ENCODE results near the gene EYS.
"Not testable (repeated sequence)": the region's sequence is repeated elsewhere in the genome, so short reads cannot be mapped to it uniquely, and the experiment has no call there.

The EYS gene

GRCh38 chr6:63844287-63844686 lies 1862.7 kb downstream of the EYS start:
- no peaks in the 10 kb centered on the region for H3K4me1 Mint-ChIP-seq
- TF ChIP-seq CTCF (IDR thresholded peaks at IDR 0.05; ENCODE audit: unreplicated experiment in 3 of 3), result no peak
- H3K4me3 Mint-ChIP-seq, result no peak overlapping the region
- no peaks in the 10 kb centered on the region for H3K36me3 Mint-ChIP-seq (ENCODE audit: low read depth)
- H3K27ac Mint-ChIP-seq, result no peak overlapping the region
- H3K9me3 Mint-ChIP-seq, result peaks cover 6% of the 10 kb centered on the region
- no peaks in the 10 kb centered on the region for H3K27me3 Mint-ChIP-seq (ENCODE audit: low read depth)

- Mint-ChIP-seq H3K27ac (no peak overlapping the region), H3K36me3 (ENCODE audit: low read depth) (no peaks in the 10 kb centered on the region), H3K4me1 (no peaks in the 10 kb centered on the region), H3K27me3 (ENCODE audit: low read depth) (no peaks in the 10 kb centered on the region), H3K4me3 (no peak overlapping the region), H3K9me3 (peaks cover 3% of the 10 kb centered on the region)
- no peak for TF ChIP-seq CTCF (IDR thresholded peaks at IDR 0.05; ENCODE audit: unreplicated experiment in 3 of 3)
Measured at GRCh38 chr6:63839485-63839884, 1867.5 kb downstream of the EYS start.

DNA sequence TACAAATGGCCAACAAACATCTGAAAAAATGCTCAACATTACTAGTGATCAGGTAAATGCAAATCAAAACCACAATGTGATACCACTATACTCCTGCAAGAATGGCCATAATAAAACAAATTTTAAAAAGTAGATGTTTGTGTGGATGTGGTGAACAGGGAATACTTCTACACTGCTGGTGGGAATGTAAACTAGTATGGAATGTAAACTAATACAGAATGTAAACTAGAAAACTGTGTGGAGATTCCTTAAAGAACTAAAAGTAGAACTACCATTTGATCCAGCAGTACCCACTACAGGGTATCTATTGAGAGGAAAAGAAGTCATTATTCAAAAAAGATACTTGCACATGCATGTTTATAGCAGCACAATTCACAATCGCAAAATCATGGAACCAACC lies 1878.3 kb downstream of the EYS start:
- not testable (repeated sequence) for H3K4me1 Mint-ChIP-seq; H3K27me3 Mint-ChIP-seq (ENCODE audit: low read depth); H3K4me3 Mint-ChIP-seq; H3K27ac Mint-ChIP-seq; H3K36me3 Mint-ChIP-seq (ENCODE audit: low read depth)
- H3K9me3 Mint-ChIP-seq, result peaks cover 39% of the 10 kb centered on the region

GRCh38 chr6:63824722-63825121 lies 1882.3 kb downstream of the EYS start:
- Mint-ChIP-seq H3K4me3 (no peak overlapping the region), H3K27me3 (ENCODE audit: low read depth) (no peaks in the 10 kb centered on the region), H3K27ac (no peak overlapping the region), H3K4me1 (no peaks in the 10 kb centered on the region), H3K36me3 (ENCODE audit: low read depth) (no peaks in the 10 kb centered on the region), H3K9me3 (peaks cover 24% of the 10 kb centered on the region)
- no peak for TF ChIP-seq CTCF (IDR thresholded peaks at IDR 0.05; ENCODE audit: unreplicated experiment in 3 of 3)

GRCh38 chr6:63821442-63821841 lies 1885.6 kb downstream of the EYS start:
- H3K4me1 Mint-ChIP-seq, result peaks cover 4% of the 10 kb centered on the region
- H3K9me3 Mint-ChIP-seq, result peaks cover 7% of the 10 kb centered on the region
- TF ChIP-seq CTCF (IDR thresholded peaks at IDR 0.05; ENCODE audit: unreplicated experiment in 3 of 3), result no peak
- H3K4me3 Mint-ChIP-seq, result no peak overlapping the region
- H3K27me3 Mint-ChIP-seq (ENCODE audit: low read depth), result no peaks in the 10 kb centered on the region
- H3K27ac Mint-ChIP-seq, result no peak overlapping the region
- H3K36me3 Mint-ChIP-seq (ENCODE audit: low read depth), result no peaks in the 10 kb centered on the region

DNA sequence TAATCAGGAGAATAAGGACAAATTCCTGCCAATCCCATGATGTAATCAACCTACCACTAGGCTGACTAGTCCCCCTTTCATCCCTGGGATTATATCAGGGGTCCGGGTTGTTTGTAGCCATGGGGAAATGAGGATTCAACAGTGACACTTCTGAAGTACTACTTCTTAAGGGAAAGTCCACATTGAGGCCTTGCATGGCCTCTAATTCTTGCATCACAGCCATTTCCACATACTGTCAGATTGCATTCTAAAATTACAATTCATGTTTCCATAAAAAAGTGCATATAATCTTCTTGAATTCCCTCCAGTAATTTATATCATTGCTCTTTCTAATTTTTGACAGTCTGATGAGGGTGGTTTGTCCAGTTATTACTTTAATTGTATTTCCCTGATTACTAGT lies 1887.2 kb downstream of the EYS start:
- H3K36me3 Mint-ChIP-seq (ENCODE audit: low read depth), result no peaks in the 10 kb centered on the region
- H3K27me3 Mint-ChIP-seq (ENCODE audit: low read depth), result no peaks in the 10 kb centered on the region
- TF ChIP-seq CTCF (IDR thresholded peaks at IDR 0.05; ENCODE audit: unreplicated experiment in 3 of 3), result no peak
- no peaks in the 10 kb centered on the region for H3K9me3 Mint-ChIP-seq
- H3K4me1 Mint-ChIP-seq, result peaks cover 4% of the 10 kb centered on the region
- no peak overlapping the region for H3K27ac Mint-ChIP-seq
- H3K4me3 Mint-ChIP-seq, result no peak overlapping the region

Data from nephron (organoid).